ENCODE data around the gene BCR. TPM values are rescaled to one million over a fixed set of nuclear protein-coding genes. Genes with fewer than 3 reads are reported as not detected.
"Not testable (repeated sequence)": the region's sequence is repeated elsewhere in the genome, so short reads cannot be mapped to it uniquely, and the experiment has no call there.

Gene BCR
- total RNA-seq, 1 experiment from 2014 or later: 13.9 TPM

- not testable (repeated sequence) for DNase-seq (ENCODE audit: low read depth)
These were observed 131.5 kb downstream of the BCR start for GRCh38 chr22:23311635-23312420.

- DNase-seq (ENCODE audit: low read depth): no peak
These were observed 133.7 kb downstream of the BCR start for GRCh38 chr22:23313791-23314567.

GRCh38 chr22:23315341-23315917 lies 135.1 kb downstream of the BCR start:
- DNase-seq (ENCODE audit: low read depth): peak; percentile 61

DNA sequence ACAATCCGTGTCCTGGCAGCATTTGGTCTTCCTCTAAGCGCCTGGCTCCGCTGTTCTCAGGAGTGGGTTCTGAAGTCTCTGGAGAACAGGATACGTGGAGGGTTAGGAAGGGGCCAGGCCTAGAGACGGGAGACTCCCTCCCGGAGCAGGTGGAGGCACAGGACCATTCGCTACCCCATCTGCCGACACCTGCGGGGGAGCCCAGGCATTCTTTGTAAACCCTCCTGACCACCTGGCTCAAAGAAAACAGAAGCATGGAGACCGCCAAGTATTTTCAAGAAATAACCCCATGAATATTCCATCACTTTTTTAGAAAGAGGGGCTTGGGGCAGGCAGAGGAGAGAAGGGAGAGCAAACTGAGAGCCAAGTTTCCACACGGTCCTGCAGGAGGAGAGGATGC lies 136.3 kb downstream of the BCR start:
- DNase-seq (ENCODE audit: low read depth): not testable (repeated sequence)

DNA sequence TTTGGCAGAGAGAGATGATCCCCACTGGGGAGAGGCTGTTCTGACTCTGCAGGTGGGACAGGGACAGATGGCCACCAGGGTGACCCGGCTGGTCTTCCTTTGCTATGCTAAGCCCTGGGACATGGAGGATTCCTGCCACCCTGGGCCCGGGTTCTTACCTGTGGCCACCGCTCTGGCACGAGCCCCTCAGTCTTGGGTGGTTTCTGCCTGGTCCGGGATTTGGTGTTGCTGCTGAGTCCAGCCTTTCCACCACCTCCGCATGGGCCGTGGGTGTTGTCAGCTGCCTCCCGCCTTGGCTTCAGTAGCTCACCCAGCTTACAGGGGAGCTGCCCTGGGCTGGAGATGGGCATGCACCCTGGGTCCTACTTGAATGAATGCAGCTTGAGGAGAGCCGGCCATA lies 138.0 kb downstream of the BCR start:
- not testable (repeated sequence) for DNase-seq (ENCODE audit: low read depth)

GRCh38 chr22:23322497-23323080 lies 142.3 kb downstream of the BCR start:
- not testable (repeated sequence) for DNase-seq (ENCODE audit: low read depth)

DNA sequence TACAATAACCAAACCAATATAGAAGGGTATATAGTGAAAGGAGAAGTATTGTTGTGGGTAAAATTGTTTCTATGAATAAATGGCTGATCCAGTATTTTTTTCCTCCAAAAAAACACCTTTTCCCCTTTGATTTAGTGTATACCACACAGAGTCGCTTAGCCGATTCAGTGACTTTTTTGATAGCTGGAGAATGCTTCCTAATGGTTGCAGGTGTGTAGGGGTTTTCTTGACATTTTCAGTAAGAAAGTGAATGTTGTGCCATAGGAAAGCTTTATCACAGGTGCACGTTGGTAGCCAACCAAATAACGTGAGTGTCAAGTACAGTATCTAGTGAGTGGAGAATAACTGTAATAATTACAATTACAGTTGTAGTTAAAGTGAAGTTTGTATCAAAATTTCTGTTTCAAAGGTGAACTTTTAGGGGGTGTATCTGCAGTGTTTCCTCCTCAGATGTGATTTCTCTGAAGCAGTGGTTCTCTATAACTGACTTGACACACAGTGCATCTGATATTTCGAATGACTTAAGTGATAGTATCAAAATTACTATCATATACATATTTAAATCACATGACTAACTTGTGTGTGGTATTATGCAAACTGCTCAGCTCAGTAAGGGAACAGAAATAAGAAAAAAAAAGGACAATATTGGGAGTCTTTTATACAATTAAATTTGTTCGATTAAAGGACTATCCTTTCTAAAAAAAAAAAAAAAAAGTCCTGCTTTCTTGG lies 143.8 kb downstream of the BCR start:
- DNase-seq (ENCODE audit: low read depth): not testable (repeated sequence)

GRCh38 chr22:23325183-23325582 lies 144.9 kb downstream of the BCR start:
- no peak for DNase-seq (ENCODE audit: low read depth)

- DNase-seq (ENCODE audit: low read depth): not testable (repeated sequence)
These were observed 153.5 kb downstream of the BCR start for GRCh38 chr22:23333822-23334221.

DNA sequence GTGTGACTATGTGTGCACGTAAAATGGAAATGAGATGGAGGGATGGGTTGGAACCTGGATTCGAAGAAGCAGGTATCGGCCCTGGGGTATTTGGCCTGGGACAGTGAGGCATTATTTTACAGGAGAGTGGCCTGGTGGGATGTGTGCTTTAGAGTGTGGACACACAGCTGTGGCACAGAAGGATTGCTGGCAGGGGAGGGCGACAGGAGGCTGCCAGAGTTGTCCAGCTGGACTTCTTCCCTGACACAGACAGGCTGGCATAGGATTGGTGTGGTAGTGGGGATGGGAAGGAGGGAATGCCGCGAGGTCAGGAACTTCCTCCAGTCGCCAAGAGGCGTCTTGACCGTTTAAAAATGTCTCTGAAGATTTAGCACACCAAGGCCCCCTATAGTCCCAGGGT lies 157.4 kb downstream of the BCR start:
- not testable (repeated sequence) for DNase-seq (ENCODE audit: low read depth)

- not testable (repeated sequence) for DNase-seq (ENCODE audit: low read depth)
These were observed 161.8 kb downstream of the BCR start for GRCh38 chr22:23341942-23342695.

GRCh38 chr22:23351321-23351720 lies 171.0 kb downstream of the BCR start:
- DNase-seq (ENCODE audit: low read depth): no peak

- no peak for DNase-seq (ENCODE audit: low read depth)
These were observed 172.7 kb downstream of the BCR start for GRCh38 chr22:23353004-23353403.

- no peak for DNase-seq (ENCODE audit: low read depth)
These were observed 173.4 kb downstream of the BCR start for GRCh38 chr22:23353696-23354095.

DNA sequence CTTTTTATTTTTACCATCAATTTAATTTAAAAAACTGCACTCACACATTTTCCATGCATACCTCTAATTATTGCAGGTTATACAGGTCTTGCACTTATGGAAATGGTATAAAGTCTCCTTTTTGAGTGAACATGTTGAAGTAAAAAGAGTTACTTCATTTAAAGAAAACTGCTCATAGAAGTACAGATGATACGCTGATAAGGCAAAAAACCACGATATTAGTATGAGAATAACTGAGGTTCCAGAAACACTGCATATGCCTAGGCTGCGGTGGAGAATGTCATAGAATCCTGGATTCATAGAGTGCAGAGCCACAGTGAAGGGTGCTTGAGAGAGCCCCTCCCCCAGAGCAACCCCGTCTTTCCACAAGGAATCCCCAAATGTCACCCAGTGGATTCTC lies 175.8 kb downstream of the BCR start:
- DNase-seq (ENCODE audit: low read depth): no peak

GRCh38 chr22:23357053-23357452 lies 176.7 kb downstream of the BCR start:
- no peak for DNase-seq (ENCODE audit: low read depth)

GRCh38 chr22:23359583-23360123 lies 179.3 kb downstream of the BCR start:
- no peak for DNase-seq (ENCODE audit: low read depth)

- no peak for DNase-seq (ENCODE audit: low read depth)
These were observed 181.4 kb downstream of the BCR start for GRCh38 chr22:23361676-23362075.

- no peak for DNase-seq (ENCODE audit: low read depth)
These were observed 183.4 kb downstream of the BCR start for GRCh38 chr22:23363683-23364082.

GRCh38 chr22:23364389-23364788 lies 184.1 kb downstream of the BCR start:
- no peak for DNase-seq (ENCODE audit: low read depth)

DNA sequence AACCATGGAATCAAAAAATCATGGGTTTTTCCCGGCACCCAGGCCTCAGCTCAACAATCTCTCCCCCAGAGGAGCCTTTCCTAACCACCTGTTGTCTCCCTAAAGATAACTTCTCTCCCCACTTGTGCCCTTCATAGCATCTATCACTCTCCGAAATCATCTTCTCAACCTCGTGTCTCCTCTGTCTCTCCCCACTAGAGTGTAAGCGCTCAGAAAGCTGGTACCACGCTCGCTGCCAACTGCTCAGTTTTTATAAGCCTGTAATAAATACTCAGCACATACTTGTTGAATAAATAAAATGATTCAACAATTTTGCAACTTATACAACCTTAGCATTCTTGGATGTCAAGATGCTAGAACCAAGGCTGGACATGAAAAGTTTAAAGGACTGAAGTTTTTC lies 185.2 kb downstream of the BCR start:
- DNase-seq (ENCODE audit: low read depth): no peak
